Activated CD4-positive, alpha-beta T cell treated with anti-CD3 and anti-CD28 coated beads, Interleukin-2, amount 50 U/mL, for 1 hour (primary cell): ENCODE results near the gene LRBA.

Source experiments
- DNase-seq: peaks from one replicate; pipeline ENCODE4 v3.0.0-alpha.2; 2020

Gene LRBA

GRCh38 chr4:150656891-150657290 is 358.2 kb downstream of the LRBA start:
- DNase-seq = no peak

DNA sequence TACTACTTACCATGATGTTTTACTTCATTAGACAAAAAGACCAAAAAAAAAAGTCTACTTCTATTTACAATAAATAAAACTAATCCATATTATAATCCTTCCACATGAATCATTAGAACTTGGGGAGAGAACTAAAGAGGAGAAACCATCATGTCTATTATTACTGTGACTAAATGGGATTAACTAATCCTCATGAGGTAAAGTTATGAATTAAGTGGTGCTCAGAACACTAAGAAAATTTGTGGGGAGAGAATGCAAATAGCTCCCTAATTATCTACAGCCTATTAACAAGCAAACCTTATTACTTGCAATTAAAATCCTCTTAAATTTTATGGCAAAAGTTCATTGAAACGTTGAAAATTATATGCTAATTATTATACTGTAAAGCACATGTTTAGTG is 364.3 kb downstream of the LRBA start:
- DNase-seq = no peak

DNA sequence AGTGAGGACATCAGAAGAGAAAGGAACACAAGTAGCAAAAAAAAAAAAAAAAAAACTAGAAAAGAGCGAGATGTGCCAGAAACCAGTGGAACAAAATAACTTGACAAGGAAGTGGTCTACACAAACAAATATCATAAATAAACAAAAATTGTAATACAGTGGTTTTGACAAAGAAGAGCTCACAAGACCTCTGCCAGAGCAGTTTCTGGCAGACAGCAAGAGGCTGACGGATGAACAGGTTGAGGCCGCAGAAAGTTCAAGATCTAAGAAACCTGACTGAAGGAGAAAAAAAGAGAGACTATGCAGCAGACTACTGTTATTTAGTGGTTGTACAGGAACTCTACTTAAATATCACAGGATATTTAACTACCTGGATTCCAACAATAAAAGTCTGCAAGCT is 367.0 kb downstream of the LRBA start:
- DNase-seq = no peak

- no peak for DNase-seq
Measured at GRCh38 chr4:150647008-150647407, 368.1 kb downstream of the LRBA start.

DNA sequence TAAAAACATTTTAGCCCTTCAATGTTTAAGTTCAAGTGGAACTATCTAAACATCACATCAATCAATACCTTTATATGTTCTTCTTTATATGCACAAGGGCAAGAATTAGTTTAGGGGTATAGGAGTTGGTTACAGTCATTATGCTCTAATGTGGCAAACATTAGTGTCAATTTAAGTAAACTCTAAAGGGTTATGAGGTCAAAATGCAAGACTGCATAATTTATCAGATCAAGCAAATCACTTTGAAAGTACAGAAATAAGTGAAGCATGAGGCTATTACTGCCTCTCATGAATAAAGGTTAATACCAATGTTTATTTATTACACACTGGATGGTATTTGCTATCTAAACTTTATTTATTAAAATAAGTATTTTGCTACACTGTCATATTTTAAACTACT is 373.5 kb downstream of the LRBA start:
- DNase-seq = no peak

- DNase-seq = no peak
Measured at GRCh38 chr4:150632639-150633038, 382.4 kb downstream of the LRBA start.

GRCh38 chr4:150628073-150628472 is 387.0 kb downstream of the LRBA start:
- no peak for DNase-seq

GRCh38 chr4:150625033-150625432 is 390.1 kb downstream of the LRBA start:
- no peak for DNase-seq

GRCh38 chr4:150624055-150624454 is 391.0 kb downstream of the LRBA start:
- no peak for DNase-seq

GRCh38 chr4:150619042-150619441 is 396.0 kb downstream of the LRBA start:
- DNase-seq = no peak

DNA sequence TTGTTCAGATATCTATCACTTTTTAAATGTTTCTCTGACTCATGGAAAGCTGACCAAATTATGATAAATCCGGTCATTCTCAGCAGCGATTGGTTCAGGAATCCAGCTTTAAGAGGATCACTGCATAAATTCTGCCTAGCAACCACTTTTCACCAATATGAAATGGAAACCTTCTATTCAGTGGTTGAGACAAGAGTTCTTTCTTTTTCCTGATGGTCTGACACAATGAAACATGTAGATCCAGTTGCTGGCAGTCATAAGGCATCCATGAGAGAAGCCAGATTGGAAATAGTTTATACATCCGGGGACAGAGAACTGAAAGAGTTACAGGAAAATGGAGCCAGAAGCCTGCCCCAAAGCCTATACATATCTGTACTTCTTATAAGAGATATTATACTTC is 406.0 kb downstream of the LRBA start:
- no peak for DNase-seq

DNA sequence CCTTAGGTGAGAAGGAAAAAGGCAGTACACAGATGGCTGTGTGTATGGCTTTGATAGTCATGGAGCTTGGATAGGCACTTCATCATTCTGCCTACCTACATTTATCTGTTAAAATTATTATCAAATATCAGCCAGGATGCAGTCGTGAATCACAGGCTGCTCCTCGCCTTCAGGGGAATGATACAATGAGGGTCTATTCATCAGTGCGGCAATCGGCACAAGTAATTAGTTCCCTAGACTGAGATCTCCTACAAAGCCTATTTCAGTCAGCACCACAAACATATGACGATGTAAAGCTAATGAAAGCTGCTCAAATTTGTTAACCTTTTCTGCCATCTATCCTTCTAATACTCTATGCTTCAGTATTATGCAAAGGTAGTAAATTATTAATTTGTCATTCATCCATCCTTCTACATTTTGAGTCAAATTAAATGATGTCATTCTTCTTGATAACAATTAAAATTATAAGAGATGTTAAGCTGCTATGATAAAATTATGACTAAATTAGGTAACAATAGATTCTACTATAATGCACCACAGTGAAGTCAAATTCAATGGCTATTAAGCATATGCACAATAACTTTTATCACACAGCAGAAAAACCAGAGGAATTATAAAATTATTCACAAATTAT is 414.2 kb downstream of the LRBA start:
- DNase-seq = no peak

DNA sequence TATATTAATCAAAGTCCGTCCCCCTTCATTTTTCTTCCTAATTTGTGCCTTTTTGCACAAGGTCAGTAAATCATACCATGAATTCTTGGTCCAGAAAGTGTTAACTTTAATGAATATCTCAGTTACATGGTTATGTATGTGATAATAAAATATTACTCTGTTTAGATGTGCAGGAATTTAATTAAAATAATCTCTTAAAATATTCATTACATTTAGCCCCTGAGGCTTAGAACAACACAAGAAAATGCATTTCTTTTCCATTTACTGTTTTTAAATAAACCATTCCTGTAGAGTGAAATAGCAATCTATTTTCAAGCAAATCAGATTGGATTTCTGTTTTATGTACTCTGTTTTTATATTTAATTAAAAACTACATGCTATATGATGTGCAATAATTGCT is 415.5 kb downstream of the LRBA start:
- DNase-seq = no peak

- no peak for DNase-seq
Measured at GRCh38 chr4:150598909-150599308, 416.2 kb downstream of the LRBA start.

DNA sequence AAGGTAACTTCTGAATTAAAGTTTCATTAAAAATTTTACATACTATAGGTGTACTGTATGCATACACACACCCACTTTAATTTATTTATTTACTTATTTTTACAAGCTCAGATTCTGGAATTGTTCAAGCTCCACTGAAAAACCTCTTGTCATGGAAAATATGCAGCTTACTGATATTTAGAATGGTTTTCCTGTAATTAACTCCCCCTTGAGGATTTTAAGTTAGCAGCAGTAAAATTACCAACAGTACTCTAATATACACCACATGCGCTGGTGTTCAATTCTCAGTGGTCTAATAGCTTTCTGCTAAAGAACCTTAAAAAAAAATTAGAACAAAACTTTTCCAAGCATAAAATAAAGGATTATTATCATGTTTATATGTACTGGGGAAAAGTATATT is 421.1 kb downstream of the LRBA start:
- DNase-seq = no peak

GRCh38 chr4:150591904-150592303 is 423.2 kb downstream of the LRBA start:
- no peak for DNase-seq

- no peak for DNase-seq
Measured at GRCh38 chr4:150591406-150591805, 423.7 kb downstream of the LRBA start.

DNA sequence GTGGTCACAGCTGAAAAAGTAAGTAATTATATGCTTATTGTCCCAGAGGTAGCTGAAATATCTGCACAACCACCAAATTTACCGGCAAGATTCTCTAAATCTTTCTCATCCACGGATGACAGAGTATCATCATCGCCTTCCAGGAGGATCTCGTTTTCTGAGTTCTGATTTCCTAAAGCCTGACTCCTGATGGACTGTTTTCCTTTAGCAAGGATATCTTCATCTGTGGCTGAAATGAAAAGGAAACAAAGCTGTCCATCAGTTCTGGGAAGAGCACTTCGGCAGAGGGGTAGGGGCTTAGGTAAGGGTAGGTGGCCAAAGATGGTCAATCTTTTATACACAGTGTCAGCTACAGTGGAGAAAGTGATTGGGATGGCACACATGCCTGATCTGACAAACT is 424.5 kb downstream of the LRBA start:
- DNase-seq = no peak

- no peak for DNase-seq
Measured at GRCh38 chr4:150589157-150589556, 425.9 kb downstream of the LRBA start.

DNA sequence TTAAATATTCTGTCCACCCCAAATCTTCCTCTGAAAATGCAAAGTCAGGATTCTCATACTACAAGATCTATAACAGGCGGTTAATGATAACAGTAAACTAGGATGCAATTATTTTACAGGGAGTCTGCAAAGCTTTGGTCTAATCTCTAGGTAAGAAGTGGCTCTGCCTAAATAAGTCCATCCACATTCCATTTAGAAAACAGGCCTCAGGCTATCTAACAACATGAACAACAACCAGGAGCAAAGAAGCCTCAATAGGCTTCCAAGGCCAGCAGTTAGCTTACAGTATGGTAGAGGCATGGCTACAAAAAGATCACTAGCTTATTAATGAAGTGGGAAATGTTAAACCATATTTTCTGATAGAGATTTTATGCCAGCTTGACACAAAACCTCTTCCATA is 426.8 kb downstream of the LRBA start:
- DNase-seq = no peak

DNA sequence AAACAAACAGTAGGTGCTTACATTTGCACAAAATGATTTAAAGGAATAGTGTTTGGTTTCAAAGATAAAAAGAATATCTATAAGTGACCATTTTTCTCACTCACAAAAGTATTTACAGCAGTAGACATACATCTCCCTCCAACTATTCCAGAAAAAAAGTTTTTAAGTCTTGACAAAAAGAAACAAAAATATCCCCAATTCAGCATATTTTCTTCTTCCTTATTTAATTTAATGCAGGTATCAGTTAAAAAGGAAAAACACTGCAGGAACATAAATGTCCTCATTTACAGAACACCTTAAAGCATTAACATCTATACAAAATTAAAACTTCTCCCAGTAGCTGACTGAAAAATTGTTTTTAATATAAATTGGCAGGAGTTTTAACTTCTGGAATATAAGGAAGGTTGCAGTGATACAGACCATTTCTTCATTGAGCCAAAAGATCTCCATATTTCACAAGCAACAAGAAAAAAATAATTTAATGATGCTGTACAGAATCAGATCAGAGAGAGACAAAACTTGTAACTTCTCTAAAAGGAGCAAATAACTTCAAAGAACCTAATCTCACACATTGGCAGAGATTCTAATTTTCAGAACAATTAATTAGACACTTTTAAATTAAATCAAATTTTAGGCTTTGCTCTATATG is 428.8 kb downstream of the LRBA start:
- no peak for DNase-seq

- no peak for DNase-seq
Measured at GRCh38 chr4:150585611-150586010, 429.5 kb downstream of the LRBA start.

- no peak for DNase-seq
Measured at GRCh38 chr4:150584111-150584915, 430.8 kb downstream of the LRBA start.
